Progenitor cell of endocrine pancreas (in vitro differentiated cells): ENCODE data around the gene SCYL3. TPM values are rescaled to one million over a fixed set of nuclear protein-coding genes. Genes with fewer than 3 reads are reported as not detected.
A peak's percentile ranks its signal among the peaks of the same experiment; 100 is the strongest.

Experiments
- DNase-seq: peaks from one replicate; pipeline ENCODE4 v3.0.0; 2021; ENCODE audit warnings: low spot score; ENCODE audit not compliant: unreplicated experiment
- H3K27ac Mint-ChIP-seq: 2 replicates; pipeline ENCODE4 v1.8.0; 2021; ENCODE audit warnings: mild to moderate bottlenecking, moderate library complexity, mixed read lengths
- H3K27me3 Mint-ChIP-seq: 2 replicates; pipeline ENCODE4 v1.8.0; 2021; ENCODE audit warnings: mixed read lengths
- H3K36me3 Mint-ChIP-seq: 2 replicates; pipeline ENCODE4 v1.8.0; 2022; ENCODE audit warnings: mixed read lengths; ENCODE audit not compliant: insufficient read depth
- H3K4me1 Mint-ChIP-seq: 2 replicates; pipeline ENCODE4 v1.8.0; 2021; ENCODE audit warnings: low read depth, mixed read lengths
- H3K4me3 Mint-ChIP-seq: 2 replicates; pipeline ENCODE4 v1.8.0; 2021; ENCODE audit warnings: low read depth, mild to moderate bottlenecking, moderate library complexity, mixed read lengths
- H3K9me3 Mint-ChIP-seq: 2 replicates; pipeline ENCODE4 v1.8.0; 2021; ENCODE audit warnings: low read depth, mixed read lengths
- long read RNA-seq: library from polyadenylated mRNA; unstranded; transcript quantifications from one replicate; pipeline ENCODE4 v2.0.0, GENCODE V29; 2020
- total RNA-seq: library from RNA; stranded (reverse); gene quantifications from 2 replicates; pipeline ENCODE4 v1.2.1, GENCODE V29; 2021
- TF ChIP-seq, protein P1 (sequence below): fragments of 200-600 bp; sonication (generic); IDR thresholded peaks from one replicate; pipeline ENCODE4 v1.5.0; 2021; ENCODE audit warnings: antibody characterized with exemption, mild to moderate bottlenecking; ENCODE audit not compliant: unreplicated experiment

Gene SCYL3, protein sequence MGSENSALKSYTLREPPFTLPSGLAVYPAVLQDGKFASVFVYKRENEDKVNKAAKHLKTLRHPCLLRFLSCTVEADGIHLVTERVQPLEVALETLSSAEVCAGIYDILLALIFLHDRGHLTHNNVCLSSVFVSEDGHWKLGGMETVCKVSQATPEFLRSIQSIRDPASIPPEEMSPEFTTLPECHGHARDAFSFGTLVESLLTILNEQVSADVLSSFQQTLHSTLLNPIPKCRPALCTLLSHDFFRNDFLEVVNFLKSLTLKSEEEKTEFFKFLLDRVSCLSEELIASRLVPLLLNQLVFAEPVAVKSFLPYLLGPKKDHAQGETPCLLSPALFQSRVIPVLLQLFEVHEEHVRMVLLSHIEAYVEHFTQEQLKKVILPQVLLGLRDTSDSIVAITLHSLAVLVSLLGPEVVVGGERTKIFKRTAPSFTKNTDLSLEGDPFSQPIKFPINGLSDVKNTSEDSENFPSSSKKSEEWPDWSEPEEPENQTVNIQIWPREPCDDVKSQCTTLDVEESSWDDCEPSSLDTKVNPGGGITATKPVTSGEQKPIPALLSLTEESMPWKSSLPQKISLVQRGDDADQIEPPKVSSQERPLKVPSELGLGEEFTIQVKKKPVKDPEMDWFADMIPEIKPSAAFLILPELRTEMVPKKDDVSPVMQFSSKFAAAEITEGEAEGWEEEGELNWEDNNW
- total RNA-seq = 14.5 and 14.8 TPM in 2 replicates
- long read RNA-seq, full-length matches to known transcripts = 36 of 63 reads
- long read RNA-seq, partial matches to known transcripts = 9 of 63 reads
- long read RNA-seq, other reads (novel, unspliced or antisense) = 18 of 63 reads

DNA sequence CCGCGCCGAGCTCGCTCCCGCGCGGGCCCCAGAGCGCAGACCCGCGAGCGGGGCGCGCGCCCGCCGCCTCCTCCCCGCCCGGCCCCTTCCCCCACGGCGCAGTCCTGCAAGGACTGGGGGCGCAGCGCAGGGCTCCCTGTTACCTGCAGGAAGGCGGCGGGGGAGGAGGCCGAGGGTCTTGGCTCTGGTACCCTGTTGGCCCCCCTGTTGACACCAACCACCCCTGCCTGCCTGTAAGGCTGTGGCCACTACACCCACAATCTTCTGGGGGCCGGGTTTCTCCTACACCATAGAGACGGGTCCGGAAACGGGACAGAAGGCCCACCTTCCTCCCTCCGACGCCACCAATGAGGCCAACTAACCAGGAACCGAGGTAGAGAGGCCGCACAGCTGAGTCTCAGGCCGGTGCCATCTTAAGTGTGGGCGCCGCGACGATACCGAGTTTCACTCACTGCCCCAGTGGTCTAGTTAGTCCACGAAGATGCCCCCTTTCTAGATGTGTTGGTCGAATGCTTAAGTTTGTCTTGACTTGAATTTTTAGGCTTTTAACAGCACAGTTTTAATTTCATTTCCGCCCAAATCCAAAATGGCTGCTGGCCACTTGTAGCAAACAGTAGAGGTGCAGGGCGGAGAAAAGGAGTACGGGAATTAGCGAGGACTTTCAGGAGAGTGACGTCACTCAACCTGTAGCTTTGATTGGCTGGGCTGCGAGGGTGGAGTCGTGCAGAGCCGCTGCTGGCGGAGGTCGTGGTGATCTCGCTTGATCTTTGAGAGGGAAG, at the start of gene SCYL3:
Gene SCYL3 (minus strand): TSS at position 252 of the 779 bp plus-strand sequence. CDS start 5,056 bp downstream, outside the sequence.
- Mint-ChIP-seq H3K9me3 (no peaks in the 10 kb centered on the region), H3K27ac (peak within 1 kb of the TSS; percentile 100), H3K4me3 (peak within 1 kb of the TSS; percentile 78), H3K4me1 (peaks cover 32% of the 10 kb centered on the region), H3K27me3 (peaks cover 17% of the 10 kb centered on the region), H3K36me3 (no peaks in the 10 kb centered on the region)
- TF ChIP-seq, protein P1, sequence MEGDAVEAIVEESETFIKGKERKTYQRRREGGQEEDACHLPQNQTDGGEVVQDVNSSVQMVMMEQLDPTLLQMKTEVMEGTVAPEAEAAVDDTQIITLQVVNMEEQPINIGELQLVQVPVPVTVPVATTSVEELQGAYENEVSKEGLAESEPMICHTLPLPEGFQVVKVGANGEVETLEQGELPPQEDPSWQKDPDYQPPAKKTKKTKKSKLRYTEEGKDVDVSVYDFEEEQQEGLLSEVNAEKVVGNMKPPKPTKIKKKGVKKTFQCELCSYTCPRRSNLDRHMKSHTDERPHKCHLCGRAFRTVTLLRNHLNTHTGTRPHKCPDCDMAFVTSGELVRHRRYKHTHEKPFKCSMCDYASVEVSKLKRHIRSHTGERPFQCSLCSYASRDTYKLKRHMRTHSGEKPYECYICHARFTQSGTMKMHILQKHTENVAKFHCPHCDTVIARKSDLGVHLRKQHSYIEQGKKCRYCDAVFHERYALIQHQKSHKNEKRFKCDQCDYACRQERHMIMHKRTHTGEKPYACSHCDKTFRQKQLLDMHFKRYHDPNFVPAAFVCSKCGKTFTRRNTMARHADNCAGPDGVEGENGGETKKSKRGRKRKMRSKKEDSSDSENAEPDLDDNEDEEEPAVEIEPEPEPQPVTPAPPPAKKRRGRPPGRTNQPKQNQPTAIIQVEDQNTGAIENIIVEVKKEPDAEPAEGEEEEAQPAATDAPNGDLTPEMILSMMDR = no peak
- DNase-seq = peak; percentile 75

DNA sequence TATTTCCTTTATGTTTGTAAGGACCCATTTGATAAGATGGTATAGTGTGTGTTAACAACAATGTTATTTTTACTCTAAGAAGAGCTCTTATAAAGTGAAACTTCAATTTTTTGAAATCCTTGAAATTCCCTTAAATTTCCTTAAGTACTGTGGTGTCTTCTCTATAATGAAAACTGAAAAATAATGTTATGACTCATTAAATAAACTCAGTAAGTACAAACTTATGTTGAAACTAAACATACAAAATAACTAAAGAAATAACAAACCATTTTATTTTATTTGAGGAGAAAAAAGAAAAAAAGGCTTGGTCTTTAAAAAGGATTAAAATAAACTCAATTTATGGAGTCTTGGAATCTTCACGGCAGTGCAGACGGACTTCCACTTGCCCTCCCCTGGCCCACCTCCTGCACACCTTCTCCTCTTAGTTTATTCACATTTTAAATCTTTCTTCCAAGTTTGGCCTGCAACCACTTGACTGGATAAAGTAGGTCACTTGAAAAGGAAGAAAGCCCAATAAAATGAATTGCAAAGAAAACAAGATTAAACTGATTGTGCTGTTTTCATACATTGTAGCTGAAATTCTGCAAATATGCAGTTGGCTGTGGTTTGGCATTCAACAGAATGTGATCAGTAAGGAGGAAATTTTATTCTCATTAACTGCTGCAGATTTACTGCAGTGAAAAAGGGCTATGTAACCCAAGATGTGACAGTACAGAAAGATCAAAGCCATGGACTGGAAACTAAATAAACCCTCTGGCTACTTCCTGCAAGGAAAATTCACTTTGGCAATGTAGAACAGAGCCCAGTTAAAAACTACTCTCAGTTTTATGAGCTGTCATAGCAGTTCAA, 48.5 kb upstream of the SCYL3 start:
- no peak overlapping the region for H3K27ac Mint-ChIP-seq
- no peaks in the 10 kb centered on the region for H3K36me3 Mint-ChIP-seq
- no peaks in the 10 kb centered on the region for H3K9me3 Mint-ChIP-seq
- no peak for DNase-seq
- no peaks in the 10 kb centered on the region for H3K27me3 Mint-ChIP-seq
- H3K4me1 Mint-ChIP-seq = peaks cover 2% of the 10 kb centered on the region
- TF ChIP-seq, protein P1 = no peak
- no peak overlapping the region for H3K4me3 Mint-ChIP-seq

DNA sequence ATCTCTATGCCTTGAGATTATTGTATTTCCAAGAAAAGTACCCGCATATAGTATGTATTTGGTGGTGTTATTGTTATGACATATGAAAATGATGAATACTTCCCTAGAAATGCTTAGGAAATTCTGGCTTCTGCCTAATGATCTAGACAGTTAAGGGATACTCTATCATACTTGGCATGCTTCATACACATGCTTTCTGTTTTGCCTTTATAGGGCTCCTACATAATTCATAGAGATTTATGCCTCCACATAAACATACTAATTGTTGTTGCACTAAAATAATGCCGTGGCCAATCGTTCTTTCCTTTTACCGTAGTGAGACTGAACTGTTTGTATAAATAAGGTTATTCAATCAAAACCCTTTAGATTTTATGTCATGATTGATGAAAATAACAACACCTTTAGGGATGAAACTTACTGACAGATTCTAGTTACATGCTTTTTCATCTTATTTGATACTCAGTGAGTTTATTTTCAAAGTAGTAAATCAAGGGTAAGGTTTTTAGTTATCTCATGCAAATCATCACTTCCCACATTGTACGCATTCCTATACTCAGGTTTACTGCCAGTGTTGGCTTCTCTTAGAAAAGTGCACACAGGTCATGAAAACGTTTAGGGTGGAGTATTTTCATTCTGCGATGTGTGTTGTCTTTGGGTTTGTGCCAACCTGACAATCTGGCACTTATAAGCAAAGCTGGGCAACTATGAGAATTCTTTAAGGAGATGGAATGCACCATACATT, 40.5 kb upstream of the SCYL3 start:
- Mint-ChIP-seq H3K9me3 (no peaks in the 10 kb centered on the region), H3K4me3 (no peak overlapping the region), H3K27me3 (no peaks in the 10 kb centered on the region), H3K4me1 (no peaks in the 10 kb centered on the region), H3K27ac (no peak overlapping the region), H3K36me3 (no peaks in the 10 kb centered on the region)
- TF ChIP-seq, protein P1 = no peak
- no peak for DNase-seq

DNA sequence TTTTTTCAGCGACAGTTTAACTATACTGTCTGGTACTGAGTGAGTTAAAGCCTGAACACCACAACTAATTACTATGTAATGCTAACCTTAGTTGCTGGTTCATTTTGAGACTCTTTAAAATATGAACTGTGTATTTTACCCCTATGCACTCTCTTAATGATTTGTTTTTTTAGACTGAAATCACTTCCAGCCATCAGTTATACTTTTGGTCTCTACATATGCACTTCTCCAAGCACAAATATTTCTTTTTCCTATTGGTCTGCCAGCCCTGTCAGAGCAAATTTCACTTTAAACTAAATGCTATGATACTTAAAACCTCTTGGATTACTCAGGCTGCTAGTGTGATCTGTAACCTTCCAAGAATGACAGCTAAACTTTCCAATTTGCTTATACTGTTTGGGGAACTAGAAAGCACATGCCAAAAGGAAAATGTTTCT, 38.1 kb upstream of the SCYL3 start:
- Mint-ChIP-seq H3K4me3 (no peak overlapping the region), H3K36me3 (no peaks in the 10 kb centered on the region), H3K4me1 (no peaks in the 10 kb centered on the region)

More for the DNA sequence above, 38.1 kb upstream of the SCYL3 start:
- no peaks in the 10 kb centered on the region for H3K9me3 Mint-ChIP-seq
- TF ChIP-seq, protein P1 = no peak
- no peak for DNase-seq
- no peak overlapping the region for H3K27ac Mint-ChIP-seq
- H3K27me3 Mint-ChIP-seq = no peaks in the 10 kb centered on the region
